ENCODE measurements around the gene SULT6B1. TPM values are rescaled to one million over a fixed set of nuclear protein-coding genes. Genes with fewer than 3 reads are reported as not detected.

Gene SULT6B1
- total RNA-seq, 2 experiments from 2014 or later: not detected

DNA sequence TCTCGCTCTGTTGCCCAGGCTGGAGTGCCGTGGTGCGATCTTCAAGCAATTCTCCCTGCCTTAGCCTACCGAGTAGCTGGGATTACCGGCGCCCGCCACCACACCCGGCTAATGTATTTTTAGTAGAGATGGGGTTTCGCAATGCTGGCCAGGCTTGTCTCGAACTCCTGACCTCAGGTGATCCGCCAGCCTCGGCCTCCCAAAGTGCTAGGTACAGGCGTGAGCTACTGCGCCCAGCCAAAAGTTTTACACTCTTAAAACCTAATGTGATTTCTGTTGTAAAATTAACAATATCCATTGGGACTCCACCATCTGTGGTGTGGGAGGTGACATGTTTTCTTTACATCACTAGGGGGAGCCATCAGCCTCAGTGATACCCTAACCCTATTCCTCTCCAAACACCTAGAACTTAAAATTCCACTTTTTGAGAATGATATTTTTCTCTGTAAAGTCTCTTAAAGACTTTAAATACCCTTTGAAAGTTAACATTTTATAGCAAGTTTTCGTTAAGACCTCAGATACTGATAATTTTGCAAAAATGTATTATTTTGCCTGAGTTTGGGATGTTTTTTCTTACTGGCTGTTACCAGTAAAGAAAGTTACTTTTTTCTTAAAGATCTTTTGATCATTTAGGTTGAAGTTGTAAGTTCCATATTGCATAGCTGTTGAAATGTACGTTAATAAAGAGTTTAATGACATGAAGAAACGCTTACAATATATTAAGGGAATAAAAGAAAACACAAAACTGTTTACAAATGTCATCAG lies 20.1 kb downstream of the SULT6B1 start:
- no peaks in the 10 kb centered on the region for H3K27me3 Mint-ChIP-seq
- peaks cover 7% of the 10 kb centered on the region for H3K36me3 Mint-ChIP-seq (ENCODE audit: low read depth)
- peaks cover 10% of the 10 kb centered on the region for H3K9me3 Mint-ChIP-seq (ENCODE audit: low read depth)
- ChIA-PET POLR2A (no interaction called here), CTCF (interaction anchor here (0.6 to 2.7 kb wide), 17 partner anchors 9 to 1106 kb away, joined by 3 to 18 read pairs (median 4); partner anchors contain the start of genes CEBPZOS and EIF2AK2)
- intact Hi-C loops (cut with DNase I, micrococcal nuclease): loop anchor here (1.0 to 10.0 kb wide), 8 partner anchors 28 to 724 kb away; partner anchors contain the start of genes CEBPZ (in 1 of the 2), CEBPZOS (in 1 of the 2) and NDUFAF7 (in 1 of the 2)
- DNase-seq (peak; percentile 45), ATAC-seq (peak; percentile 87)
- no peaks in the 10 kb centered on the region for H3K4me1 Mint-ChIP-seq
- H3K4me3 Mint-ChIP-seq: no peak overlapping the region
- no peak overlapping the region for H3K27ac Mint-ChIP-seq

DNA sequence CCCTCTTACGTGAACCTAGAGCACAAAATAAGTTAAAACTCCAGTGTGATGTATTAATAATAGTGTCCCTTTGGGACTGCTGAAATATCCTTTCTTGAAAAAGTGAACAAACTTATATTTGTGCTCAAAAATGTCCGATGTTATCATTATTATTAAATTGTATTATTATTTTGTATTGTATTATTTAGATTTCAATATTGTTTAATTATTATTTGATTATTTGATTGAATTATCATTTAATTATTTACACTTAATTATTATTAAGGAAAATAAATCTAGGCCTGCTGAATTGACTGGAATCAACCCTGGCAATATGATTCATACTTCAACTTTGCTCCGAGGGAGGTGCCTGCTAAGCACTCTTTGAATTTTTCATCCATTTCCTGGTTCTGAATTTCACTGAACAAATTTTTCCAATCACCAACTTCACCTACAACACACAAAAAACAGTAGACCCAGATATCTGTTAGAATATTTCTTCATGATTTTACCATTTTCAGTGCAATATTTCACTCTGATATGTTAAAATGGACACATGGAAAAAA lies 20.8 kb downstream of the SULT6B1 start:
- Mint-ChIP-seq H3K27ac (no peak overlapping the region), H3K4me1 (no peaks in the 10 kb centered on the region), H3K4me3 (no peak overlapping the region), H3K36me3 (ENCODE audit: low read depth) (peaks cover 7% of the 10 kb centered on the region), H3K9me3 (ENCODE audit: low read depth) (peaks cover 10% of the 10 kb centered on the region), H3K27me3 (no peaks in the 10 kb centered on the region)
- ATAC-seq: no peak
- ChIA-PET CTCF (interaction anchor here (0.6 to 2.7 kb wide), 10 partner anchors 8 to 709 kb away, joined by 3 to 18 read pairs (median 4); partner anchors contain the start of gene EIF2AK2), POLR2A (no interaction called here)
- no peak for DNase-seq
- intact Hi-C loops (cut with DNase I, micrococcal nuclease): loop anchor here (1.0 to 10.0 kb wide), 8 partner anchors 29 to 725 kb away; partner anchors contain the start of genes CEBPZ (in 1 of the 2), CEBPZOS (in 1 of the 2) and NDUFAF7 (in 1 of the 2)

DNA sequence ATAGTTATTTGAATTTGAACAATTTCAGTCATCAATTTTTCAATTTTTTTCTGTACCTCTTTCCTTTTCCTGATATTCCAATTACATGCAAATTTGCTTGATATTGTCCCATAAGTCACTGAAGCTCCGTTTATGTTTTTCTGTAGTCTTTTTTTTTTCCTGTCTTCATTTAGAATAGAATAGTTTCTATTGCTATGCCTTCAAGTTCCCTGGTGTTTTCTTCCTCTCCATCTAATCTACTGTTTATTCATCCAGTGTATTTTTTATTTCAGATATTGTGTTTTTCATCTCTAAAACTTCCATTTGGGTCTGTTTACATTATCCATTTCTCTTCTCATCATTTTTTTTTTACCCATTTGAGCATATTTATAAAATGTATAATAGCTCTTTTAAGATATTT lies 23.7 kb downstream of the SULT6B1 start:
- peaks cover 7% of the 10 kb centered on the region for H3K36me3 Mint-ChIP-seq (ENCODE audit: low read depth)
- DNase-seq (no peak), ATAC-seq (no peak)
- H3K9me3 Mint-ChIP-seq (ENCODE audit: low read depth): peaks cover 10% of the 10 kb centered on the region
- CTCF ChIA-PET: interaction anchor here (0.7 kb wide), 1 partner anchor 32 kb away, joined by 5 read pairs; no protein-coding TSS in a partner anchor
- H3K27me3 Mint-ChIP-seq: no peaks in the 10 kb centered on the region
- POLR2A ChIA-PET: no interaction called here
- no peak overlapping the region for H3K27ac Mint-ChIP-seq
- intact Hi-C loops (cut with DNase I, micrococcal nuclease): loop anchor here (5.0 to 10.0 kb wide), 3 partner anchors 668 to 728 kb away; no protein-coding TSS in a partner anchor
- no peaks in the 10 kb centered on the region for H3K4me1 Mint-ChIP-seq
- no peak overlapping the region for H3K4me3 Mint-ChIP-seq

DNA sequence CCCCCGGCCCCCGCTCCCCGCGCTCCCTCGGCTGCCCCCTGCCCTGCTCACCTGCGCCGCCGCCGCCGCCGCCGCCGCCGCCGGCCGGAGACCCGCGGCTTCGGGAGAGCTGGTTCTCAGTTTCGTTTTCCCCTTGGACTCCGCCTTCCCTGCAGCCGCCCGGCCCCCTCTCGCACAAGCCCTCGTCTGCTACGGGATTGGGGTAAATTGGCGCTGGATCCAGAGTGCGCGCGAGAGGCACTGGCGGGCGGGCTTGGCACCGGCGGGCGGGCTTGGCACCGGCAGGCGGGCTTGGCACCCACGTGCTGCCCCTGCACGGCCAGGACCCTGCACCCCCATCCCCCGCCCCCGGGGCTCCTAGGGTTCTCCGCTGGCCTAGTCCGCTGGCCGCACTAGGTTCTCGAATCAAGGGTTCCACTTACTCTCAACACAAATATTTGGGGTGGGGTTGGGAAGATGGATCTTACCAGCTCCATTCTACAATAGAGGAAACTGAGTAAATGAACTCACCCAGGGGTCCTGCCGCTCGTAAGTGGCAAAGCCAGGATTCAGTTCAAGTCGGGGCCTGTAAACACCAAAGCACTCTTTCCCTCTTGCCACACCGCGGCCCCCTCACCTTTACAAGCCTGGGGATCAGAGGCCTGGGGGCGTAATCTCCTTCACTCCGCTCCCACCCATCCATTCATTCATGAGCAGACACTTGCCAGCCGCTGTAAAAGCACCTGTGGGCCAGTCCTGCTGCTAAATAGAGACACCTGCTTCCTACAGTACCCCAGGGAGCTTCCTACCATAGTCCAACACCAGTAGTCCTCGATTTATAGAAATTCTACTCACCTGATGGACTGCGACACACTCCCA lies 31.4 kb downstream of the SULT6B1 start, which contains the start of gene EIF2AK2:
EIF2AK2 (minus strand) TSS at position 124 of the 858 bp plus-strand sequence. CDS start 9,174 bp downstream, outside the sequence.
- CTCF ChIA-PET: interaction anchor here (0.6 to 2.7 kb wide), 4 partner anchors 11 to 281 kb away, joined by 3 to 17 read pairs (median 4); partner anchors contain the start of gene CEBPZOS
- peak within 1 kb of the TSS; percentile 89 for H3K27ac Mint-ChIP-seq
- H3K4me1 Mint-ChIP-seq: peaks cover 40% of the 10 kb centered on the region
- peaks cover 30% of the 10 kb centered on the region for H3K36me3 Mint-ChIP-seq (ENCODE audit: low read depth)
- peak within 1 kb of the TSS; percentile 85 for H3K4me3 Mint-ChIP-seq
- DNase-seq (peak; percentile 89), ATAC-seq (peak; percentile 93)
- H3K27me3 Mint-ChIP-seq: no peaks in the 10 kb centered on the region
- intact Hi-C loops (cut with DNase I, micrococcal nuclease): loop anchor here in 1 of 2 experiments (1.0 to 5.0 kb wide), 5 partner anchors 39 to 715 kb away; partner anchors contain the start of genes CEBPZ, CEBPZOS, GPATCH11 and HEATR5B
- H3K9me3 Mint-ChIP-seq (ENCODE audit: low read depth): no peaks in the 10 kb centered on the region
- POLR2A ChIA-PET: interaction anchor here (0.6 to 1.1 kb wide), 4 partner anchors 75 to 749 kb away, joined by 3 to 5 read pairs (median 4); partner anchors contain the start of genes CEBPZ and NDUFAF7

DNA sequence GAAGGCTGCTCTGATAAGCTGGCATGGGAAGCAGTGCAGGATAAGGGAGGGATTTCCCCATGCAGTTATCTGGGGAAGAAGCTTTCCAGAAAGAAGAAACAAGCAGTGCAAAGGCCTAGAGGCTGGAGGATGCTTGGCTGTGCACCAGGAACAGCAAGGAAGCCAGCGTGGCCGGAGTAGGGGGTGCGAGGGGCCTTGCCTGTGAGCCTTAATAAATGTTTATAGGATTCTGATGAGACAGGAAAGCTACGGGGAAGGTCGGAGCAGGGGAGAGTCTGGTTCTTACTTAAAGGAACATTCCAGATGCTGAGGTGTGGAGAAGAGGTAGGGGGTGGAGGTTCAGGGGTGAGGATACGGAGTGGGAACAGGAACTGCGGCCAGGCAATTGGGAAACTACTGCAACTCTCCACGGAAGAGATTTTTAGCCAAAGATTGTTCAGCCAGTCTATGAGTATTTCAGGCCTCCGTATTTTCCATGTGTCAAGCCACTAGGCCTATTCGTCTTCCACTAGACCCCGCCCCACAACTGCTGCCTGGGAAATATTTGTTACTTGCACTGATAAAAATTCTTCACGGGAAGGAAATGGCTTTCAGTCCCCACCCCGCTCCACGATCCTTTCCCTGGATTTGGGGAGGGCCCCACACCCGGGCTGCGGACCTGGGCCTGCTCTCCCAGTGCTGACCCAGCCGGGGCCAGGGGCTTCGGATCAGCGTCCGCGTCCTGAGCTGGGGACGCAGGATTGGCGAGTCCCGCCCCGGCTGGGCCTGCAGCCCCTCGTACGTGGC lies 32.2 kb downstream of the SULT6B1 start:
- Mint-ChIP-seq H3K27ac (peak overlapping the region; percentile 89), H3K9me3 (ENCODE audit: low read depth) (no peaks in the 10 kb centered on the region), H3K4me1 (peaks cover 43% of the 10 kb centered on the region), H3K36me3 (ENCODE audit: low read depth) (peaks cover 32% of the 10 kb centered on the region), H3K27me3 (no peaks in the 10 kb centered on the region), H3K4me3 (peak overlapping the region; percentile 85)
- intact Hi-C loops (cut with DNase I, micrococcal nuclease): loop anchor here in 1 of 2 experiments (2.0 to 5.0 kb wide), 2 partner anchors 189 to 716 kb away; partner anchors contain the start of gene STRN
- POLR2A ChIA-PET: interaction anchor here (0.6 to 1.0 kb wide), 2 partner anchors 167 to 748 kb away, joined by 4 read pairs; no protein-coding TSS in a partner anchor
- CTCF ChIA-PET: interaction anchor here (0.8 to 2.7 kb wide), 2 partner anchors 12 kb away, joined by 4 to 17 read pairs; no protein-coding TSS in a partner anchor
- DNase-seq (peak; percentile 48), ATAC-seq (peak; percentile 38)

DNA sequence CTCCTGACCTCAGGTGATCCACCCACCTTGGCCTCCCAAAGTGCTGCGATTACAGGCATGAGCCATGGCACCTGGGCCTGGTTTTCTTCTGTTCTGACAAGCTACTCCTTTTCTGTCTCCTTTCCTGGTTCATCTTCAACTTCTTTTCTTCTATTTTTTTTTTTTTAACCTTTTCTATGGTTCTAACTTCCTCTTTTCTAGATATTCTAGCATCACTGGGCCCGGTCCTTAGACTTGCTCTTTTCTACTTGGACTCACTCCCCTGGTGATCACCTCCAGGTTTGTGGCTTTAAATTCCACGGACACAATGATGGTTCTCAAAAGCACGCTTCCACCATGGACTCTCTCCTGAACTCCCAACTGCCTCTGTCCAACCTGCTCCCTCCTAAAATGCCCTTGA lies 33.7 kb downstream of the SULT6B1 start:
- POLR2A ChIA-PET: interaction anchor here (0.6 kb wide), 1 partner anchor 107 kb away, joined by 6 read pairs; no protein-coding TSS in a partner anchor
- Mint-ChIP-seq H3K4me3 (no peak overlapping the region), H3K27ac (peak overlapping the region; percentile 89), H3K9me3 (ENCODE audit: low read depth) (no peaks in the 10 kb centered on the region), H3K27me3 (no peaks in the 10 kb centered on the region), H3K4me1 (peaks cover 56% of the 10 kb centered on the region), H3K36me3 (ENCODE audit: low read depth) (peaks cover 32% of the 10 kb centered on the region)
- ATAC-seq: no peak
- no peak for DNase-seq
- intact Hi-C loops (cut with DNase I, micrococcal nuclease): loop anchor here in 1 of 2 experiments (5.0 kb wide), 1 partner anchor 718 kb away; no protein-coding TSS in a partner anchor
- CTCF ChIA-PET: no interaction called here

DNA sequence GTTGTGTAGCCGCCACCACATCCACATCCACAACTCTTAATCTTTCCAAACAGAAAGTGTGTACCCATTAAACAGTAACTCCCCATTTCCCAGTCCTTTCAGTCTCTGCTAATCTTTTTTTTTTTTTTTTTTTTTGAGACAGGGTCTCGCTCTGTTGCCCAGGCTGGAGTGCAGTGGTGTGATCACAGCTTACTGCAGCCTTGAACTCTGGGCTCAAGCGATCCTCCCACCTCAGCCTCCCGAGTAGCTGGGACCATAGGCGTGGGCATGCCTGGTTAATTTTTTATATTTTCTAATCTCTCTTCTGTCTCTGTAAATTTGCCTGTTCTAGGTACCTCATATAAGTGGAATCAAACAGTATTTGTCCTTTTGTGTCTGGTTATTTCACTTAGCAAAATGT lies 35.2 kb downstream of the SULT6B1 start:
- DNase-seq: no peak
- ChIA-PET POLR2A (no interaction called here), CTCF (no interaction called here)
- no peak for ATAC-seq
- no peaks in the 10 kb centered on the region for H3K9me3 Mint-ChIP-seq (ENCODE audit: low read depth)
- peaks cover 41% of the 10 kb centered on the region for H3K36me3 Mint-ChIP-seq (ENCODE audit: low read depth)
- peaks cover 56% of the 10 kb centered on the region for H3K4me1 Mint-ChIP-seq
- intact Hi-C loops (cut with DNase I, micrococcal nuclease): no loop called here
- H3K27ac Mint-ChIP-seq: no peak overlapping the region
- H3K27me3 Mint-ChIP-seq: no peaks in the 10 kb centered on the region
- no peak overlapping the region for H3K4me3 Mint-ChIP-seq

DNA sequence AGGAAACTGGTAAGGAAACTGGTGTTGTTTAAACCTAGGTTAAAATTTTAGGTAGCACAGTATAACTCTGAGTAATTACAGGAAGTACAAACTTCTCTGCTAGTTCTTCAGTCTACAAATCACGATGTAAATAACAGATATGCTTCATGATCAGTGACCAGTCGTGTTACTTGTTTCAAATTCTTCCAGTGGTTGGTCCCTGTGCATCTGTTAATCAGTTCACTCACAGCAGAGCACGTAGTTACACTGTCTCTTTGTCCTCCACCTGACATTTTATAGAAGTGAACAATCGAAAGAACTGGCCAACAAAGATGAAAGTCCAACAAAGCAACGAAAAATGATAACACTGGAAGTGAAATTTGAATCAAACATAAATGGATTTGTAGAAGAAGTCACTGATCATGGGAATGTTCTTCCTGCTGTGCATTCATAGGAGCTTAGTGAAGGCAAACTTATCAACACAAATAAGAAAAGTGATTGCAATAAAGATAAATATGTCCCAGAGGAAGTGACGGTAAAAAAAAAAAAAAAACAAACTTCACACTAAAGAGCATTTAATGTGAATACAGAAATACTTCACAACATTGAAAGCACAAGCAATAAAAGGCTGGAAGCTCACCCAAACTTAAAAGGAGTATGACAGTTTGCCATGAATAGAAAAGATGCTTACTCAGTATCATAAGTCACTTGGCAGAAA lies 38.7 kb downstream of the SULT6B1 start:
- peaks cover 45% of the 10 kb centered on the region for H3K36me3 Mint-ChIP-seq (ENCODE audit: low read depth)
- intact Hi-C loops (cut with DNase I, micrococcal nuclease): no loop called here
- CTCF ChIA-PET: no interaction called here

DNA sequence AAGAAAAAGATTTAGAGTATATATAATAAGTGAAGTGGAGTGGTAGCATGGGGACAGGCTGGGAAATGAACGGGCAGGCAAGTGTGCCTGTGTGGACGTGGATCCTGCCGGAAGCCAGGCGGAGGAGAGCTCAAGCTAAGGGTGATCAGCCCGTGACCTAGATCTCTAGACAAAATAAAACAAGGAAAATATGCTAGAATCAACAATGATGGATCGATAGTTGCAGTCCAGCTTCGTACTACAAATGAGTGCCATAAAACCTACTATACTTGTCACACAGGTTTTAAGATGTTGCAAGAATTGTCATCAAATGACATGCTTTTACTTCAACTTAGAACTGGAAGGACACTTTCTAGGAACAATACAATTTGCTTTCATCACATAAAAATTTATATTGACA lies 40.1 kb downstream of the SULT6B1 start:
- H3K36me3 Mint-ChIP-seq (ENCODE audit: low read depth): peaks cover 34% of the 10 kb centered on the region

More for the DNA sequence above, 38.7 kb downstream of the SULT6B1 start:
- H3K9me3 Mint-ChIP-seq (ENCODE audit: low read depth): no peaks in the 10 kb centered on the region
- ATAC-seq (peak; percentile 86), DNase-seq (no peak)
- H3K27ac Mint-ChIP-seq: peak overlapping the region; percentile 44
- peaks cover 35% of the 10 kb centered on the region for H3K4me1 Mint-ChIP-seq
- no peak overlapping the region for H3K4me3 Mint-ChIP-seq
- POLR2A ChIA-PET: no interaction called here
- H3K27me3 Mint-ChIP-seq: no peaks in the 10 kb centered on the region

DNA sequence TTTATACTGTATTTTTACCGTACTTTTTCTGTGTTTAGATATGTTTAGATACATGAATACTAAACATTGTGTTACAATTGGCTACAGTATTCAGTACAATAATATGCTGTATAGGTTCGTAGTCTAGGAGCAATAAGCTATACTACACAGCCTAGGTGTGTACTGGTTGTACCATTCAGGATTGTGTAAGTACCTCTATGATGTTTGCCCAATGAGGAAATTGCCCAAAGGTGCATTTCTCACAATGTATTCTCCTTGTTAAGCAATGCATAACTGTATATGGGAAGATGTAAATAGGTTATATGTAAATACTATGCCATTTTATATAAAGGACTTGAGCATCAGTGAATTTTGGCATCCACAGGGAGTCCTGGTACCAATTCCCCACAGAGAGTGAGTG lies 42.4 kb downstream of the SULT6B1 start:
- H3K9me3 Mint-ChIP-seq (ENCODE audit: low read depth): no peaks in the 10 kb centered on the region
- intact Hi-C loops (cut with DNase I, micrococcal nuclease): no loop called here
- ChIA-PET POLR2A (no interaction called here), CTCF (no interaction called here)
- DNase-seq (no peak), ATAC-seq (no peak)
- peaks cover 31% of the 10 kb centered on the region for H3K36me3 Mint-ChIP-seq (ENCODE audit: low read depth)
- peaks cover 14% of the 10 kb centered on the region for H3K4me1 Mint-ChIP-seq
- H3K27ac Mint-ChIP-seq: no peak overlapping the region
- H3K4me3 Mint-ChIP-seq: no peak overlapping the region
- no peaks in the 10 kb centered on the region for H3K27me3 Mint-ChIP-seq

More for the DNA sequence above, 40.1 kb downstream of the SULT6B1 start:
- Mint-ChIP-seq H3K9me3 (ENCODE audit: low read depth) (no peaks in the 10 kb centered on the region), H3K4me1 (peaks cover 25% of the 10 kb centered on the region), H3K27me3 (no peaks in the 10 kb centered on the region), H3K4me3 (no peak overlapping the region), H3K27ac (no peak overlapping the region)
- intact Hi-C loops (cut with DNase I, micrococcal nuclease): no loop called here
- ChIA-PET POLR2A (no interaction called here), CTCF (no interaction called here)
- DNase-seq (no peak), ATAC-seq (no peak)

Measured in activated CD4-positive, alpha-beta T cell treated with anti-CD3 and anti-CD28 coated beads for 36 hours (primary cell).